Ramos (cell line): Measurements from ENCODE around the gene TEX47.

Experiments
- in situ Hi-C: fragments of 300-500 bp; cut with MboI; formaldehyde crosslinking; loops from one replicate; pipeline ENCODE4 v1.14.3; 2022; ENCODE audit warnings: low sequenced_read_pairs; ENCODE audit not compliant: unreplicated experiment

The TEX47 gene

GRCh38 chr7:88756802-88757201 lies 38.7 kb downstream of the TEX47 start:
- in situ Hi-C loops, result no loop called here

GRCh38 chr7:88746126-88746525 lies 49.4 kb downstream of the TEX47 start:
- in situ Hi-C loops, result no loop called here
